GM21423 (cell line): Measurements from ENCODE around the gene EFNB3.
A peak's percentile ranks its signal among the peaks of the same experiment; 100 is the strongest.

Experiments
- ATAC-seq: cut with Tn5 transposase; IDR thresholded peaks from one replicate; pipeline ENCODE4 v1.9.1; 2021; ENCODE audit warnings: mild to moderate bottlenecking, moderate library complexity; ENCODE audit not compliant: unreplicated experiment

Gene EFNB3

GRCh38 chr17:7704601-7705268 lies at the start of gene EFNB3:
Gene EFNB3, plus strand, starts transcription at chr17:7705202. Its CDS starts 397 bp downstream, at chr17:7705599.
- ATAC-seq, result no peak

DNA sequence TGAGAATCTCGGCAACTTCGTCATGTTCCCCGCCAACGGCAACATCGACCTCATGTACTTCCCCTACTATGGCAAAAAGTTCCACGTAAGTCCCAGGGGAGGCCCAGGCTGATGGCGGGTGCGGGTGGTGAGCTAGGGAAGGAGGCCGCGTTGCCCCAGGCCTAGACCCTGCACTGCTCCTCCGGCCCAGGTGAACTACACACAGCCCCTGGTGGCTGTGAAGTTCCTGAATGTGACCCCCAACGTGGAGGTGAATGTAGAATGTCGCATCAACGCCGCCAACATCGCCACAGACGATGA lies 49.5 kb upstream of the EFNB3 start:
- ATAC-seq, result no peak

DNA sequence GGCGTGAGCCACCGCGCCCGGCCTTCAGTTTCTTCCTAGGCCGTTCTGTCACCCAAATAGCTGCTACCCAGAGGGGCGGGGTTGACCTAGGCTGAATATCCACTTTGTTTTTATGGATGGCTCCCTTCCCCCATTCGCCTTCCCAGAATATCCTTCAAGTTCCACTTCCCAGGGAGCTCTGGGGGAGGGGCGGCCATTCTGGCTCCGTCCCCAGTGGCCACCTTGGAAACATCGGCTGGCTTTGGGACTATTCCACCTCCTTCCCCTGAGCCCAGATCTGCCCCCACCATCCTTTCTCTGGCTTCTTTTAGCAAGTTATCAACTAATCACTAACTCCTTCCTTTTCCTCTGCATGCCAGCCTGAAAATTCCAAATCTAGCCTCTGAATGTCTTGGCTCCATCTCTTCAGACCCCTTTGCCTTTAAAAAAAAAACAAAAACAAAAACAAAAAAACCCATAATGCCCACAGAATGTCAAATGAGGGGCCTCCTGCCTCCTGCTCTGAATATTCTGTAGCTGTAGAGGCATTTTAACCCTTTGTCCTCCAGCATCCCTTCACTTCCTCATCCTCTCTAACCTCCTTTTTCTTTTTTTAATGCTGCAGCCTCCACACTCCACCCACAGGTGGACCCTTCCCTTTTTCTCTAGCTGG lies 47.9 kb upstream of the EFNB3 start:
- ATAC-seq, result no peak

DNA sequence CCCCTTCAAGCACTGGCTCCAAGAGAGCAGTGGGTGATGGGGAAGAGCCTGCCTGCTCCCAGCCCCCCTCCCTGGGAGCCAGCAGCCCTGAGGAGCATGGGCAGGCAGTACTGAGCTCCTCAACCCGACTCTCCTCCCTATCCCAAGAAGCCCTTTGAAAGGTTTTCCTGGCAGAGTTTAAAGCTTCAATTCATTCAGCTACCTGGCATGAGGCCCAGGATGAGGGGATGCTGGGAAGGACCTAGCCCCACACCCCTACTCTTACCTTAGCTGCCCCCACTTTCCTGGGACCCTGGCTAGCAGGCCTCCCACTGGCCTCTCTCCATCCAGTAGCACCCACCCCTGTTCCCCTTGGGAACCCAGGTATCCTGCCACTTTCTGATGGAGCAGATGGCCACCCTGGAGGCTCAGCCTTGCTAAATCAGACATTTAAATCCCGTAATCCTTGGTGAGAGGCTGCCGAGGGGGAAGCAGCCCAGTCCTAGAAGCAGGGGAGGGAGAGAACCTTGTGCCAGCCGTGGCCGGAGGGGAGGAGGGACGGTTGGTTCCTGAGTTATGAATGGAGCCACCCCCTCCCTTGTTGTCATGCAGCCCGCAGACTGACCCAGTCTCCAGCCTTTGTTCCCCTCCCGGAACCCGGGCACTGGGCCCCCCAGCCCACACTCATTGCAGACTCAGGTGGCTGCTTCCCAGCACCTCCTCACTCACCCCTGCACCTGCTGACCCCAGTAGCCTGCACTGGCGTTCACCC lies 37.2 kb upstream of the EFNB3 start:
- no peak for ATAC-seq

DNA sequence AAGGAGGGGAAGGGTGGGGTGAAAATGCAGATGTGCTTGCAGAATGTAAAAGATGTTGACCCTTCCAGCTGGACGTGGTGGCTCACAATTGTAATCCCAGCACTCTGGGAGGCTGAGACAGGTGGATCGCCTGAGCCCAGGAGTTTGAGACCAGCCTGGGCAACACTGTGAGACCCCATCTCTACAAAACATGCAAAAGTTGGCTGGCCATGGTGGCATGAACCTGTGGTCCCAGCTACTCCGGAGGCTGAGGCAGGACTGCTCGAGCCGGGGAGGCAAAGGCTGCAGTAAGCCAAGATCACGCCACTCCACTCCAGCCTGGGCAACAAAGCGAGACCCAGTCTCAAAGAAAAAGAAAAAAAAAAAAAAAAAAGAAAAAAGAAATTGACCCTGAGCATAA lies 36.5 kb upstream of the EFNB3 start:
- ATAC-seq, result no peak

GRCh38 chr17:7673239-7673638 lies 31.8 kb upstream of the EFNB3 start:
- no peak for ATAC-seq

GRCh38 chr17:7674934-7675333 lies 30.1 kb upstream of the EFNB3 start:
- ATAC-seq, result no peak

DNA sequence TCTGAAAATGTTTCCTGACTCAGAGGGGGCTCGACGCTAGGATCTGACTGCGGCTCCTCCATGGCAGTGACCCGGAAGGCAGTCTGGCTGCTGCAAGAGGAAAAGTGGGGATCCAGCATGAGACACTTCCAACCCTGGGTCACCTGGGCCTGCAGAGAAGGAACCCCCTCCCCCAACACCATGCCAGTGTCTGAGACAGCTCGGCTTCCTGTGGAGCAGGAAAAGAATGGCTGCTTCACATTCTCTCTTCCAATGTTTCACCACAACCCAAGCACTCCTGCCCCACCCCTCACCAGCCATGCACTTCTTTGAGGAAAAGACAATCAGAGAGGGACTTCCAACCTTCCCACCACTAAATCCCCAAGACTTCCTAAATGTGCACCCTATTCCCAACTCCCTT lies 28.5 kb upstream of the EFNB3 start:
- no peak for ATAC-seq

- no peak for ATAC-seq
Measured at GRCh38 chr17:7677388-7678067, 27.5 kb upstream of the EFNB3 start.

- ATAC-seq, result no peak
Measured at GRCh38 chr17:7684851-7685532, 20.0 kb upstream of the EFNB3 start.

DNA sequence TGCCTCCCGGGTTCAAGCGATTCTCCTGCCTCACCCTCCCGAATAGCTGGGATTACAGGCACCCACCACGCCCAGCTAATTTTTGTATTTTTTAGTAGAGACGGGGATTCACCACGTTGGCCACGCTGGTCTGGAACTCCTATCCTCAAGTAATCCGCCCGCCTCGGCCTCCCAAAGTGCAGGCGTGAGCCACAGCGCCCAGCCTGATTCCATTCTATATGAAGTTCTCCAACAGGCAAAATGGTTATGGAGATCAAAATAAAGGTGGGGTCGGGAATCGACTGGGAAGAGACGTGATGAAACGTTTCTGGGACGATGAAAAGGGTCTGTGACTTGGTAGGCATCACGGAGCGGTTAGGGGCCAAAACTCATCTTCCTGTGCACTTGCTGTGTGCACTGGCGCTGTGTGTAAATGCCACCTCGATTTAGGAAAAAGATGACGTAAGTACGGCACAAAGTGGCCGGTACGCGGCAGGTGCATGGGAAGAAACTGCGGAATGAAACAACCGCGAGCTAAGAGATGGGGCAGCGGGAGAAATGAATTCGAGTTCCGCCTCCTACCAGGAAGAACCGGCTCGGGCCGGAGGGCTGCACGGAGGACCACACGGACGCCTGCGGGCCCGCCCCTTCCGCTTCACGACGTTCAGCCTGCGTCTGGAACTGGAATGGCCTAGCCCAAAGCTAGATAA lies 19.3 kb upstream of the EFNB3 start:
- ATAC-seq, result peak; percentile 48

DNA sequence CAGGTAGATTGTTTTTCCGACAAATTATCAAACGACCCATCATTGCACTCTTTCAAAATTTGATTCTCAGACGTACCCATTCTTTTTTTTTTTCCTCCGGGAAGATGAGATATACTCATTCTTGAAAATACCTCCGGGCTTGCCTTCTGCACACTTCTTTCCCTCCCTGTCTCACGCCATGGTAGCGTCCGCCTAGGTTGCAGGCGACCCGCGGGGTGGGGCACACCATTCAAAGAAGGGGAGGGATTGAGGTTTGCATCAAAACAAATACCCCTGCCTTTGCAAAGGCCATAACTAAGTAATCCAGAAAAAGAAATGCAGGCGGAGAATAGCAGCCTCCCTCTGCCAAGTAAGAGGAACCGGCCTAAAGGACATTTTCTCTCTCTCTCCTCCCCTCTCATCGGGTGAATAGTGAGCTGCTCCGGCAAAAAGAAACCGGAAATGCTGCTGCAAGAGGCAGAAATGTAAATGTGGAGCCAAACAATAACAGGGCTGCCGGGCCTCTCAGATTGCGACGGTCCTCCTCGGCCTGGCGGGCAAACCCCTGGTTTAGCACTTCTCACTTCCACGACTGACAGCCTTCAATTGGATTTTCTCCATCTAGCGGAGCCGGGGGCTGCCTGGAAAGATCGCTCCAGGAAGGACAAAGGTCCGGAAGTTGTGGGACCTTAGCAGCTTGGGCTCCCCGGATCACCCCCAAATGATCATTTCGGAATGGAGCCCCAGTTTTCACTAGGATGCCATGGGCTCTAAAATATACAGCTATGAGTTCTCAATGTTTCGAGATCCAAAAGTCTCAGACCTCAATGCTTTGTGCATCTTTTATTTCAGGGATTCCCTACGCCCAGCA lies 18.6 kb upstream of the EFNB3 start:
- peak; percentile 41 for ATAC-seq

DNA sequence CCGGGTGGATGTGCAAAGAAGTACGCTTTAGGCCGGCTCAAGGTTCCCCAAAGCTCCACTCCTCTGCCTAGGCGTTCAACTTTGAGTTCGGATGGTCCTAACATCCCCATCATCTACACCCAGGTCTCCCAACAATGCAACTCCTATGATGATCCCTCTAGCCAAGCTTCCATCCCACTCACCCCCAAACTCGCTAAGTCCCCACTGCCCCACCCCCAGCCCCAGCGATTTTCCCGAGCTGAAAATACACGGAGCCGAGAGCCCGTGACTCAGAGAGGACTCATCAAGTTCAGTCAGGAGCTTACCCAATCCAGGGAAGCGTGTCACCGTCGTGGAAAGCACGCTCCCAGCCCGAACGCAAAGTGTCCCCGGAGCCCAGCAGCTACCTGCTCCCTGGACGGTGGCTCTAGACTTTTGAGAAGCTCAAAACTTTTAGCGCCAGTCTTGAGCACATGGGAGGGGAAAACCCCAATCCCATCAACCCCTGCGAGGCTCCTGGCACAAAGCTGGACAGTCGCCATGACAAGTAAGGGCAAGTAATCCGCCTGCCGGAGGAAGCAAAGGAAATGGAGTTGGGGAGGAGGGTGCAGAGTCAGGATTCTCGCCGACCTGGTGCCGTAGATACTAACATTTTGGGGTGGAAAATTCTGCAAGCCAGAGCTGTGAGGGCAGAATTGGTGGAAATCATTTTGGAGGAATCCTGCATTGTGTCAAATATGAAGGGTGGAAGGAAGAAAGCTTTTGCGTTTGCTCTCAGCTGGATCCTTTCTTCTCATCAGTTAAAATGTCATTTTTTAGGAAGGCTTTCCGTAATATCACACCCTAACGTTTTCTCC lies 17.7 kb upstream of the EFNB3 start, which contains the start of gene TP53:
Gene TP53, minus strand, starts transcription at position 419 of the 836 bp plus-strand sequence. CDS start 10,896 bp downstream, outside the sequence.
- ATAC-seq, result no peak

DNA sequence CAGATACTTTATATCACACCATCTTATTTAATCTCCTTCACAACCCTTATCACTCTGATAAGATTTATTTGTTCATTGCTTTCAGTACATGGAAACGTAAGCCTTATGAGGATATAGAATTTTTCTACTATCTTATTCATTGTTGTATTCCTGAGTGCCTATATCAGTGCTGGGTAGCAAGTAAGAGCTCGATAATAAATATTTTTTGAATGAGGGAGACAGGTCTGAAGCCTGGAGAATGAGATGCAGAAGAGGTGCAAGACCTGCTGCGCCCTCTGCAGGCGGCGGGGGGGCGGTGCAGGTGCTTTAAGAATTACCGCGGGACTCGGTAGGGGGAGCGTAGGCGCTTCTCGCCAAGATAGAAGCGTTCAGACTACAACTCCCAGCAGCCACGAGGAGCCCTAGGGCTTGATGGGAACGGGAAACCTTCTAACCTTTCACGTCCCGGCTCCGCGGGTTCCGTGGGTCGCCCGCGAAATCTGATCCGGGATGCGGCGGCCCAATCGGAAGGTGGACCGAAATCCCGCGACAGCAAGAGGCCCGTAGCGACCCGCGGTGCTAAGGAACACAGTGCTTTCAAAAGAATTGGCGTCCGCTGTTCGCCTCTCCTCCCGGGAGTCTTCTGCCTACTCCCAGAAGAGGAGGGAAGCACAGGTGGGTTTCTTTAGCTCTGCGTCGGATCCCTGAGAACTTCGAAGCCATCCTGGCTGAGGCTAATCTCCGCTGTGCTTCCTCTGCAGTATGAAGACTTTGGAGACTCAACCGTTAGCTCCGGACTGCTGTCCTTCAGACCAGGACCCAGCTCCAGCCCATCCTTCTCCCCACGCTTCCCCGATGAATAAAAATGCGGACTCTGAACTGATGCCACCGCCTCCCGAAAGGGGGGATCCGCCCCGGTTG lies 16.8 kb upstream of the EFNB3 start, which contains the start of gene WRAP53:
Gene WRAP53, plus strand, starts transcription at position 570 of the 900 bp plus-strand sequence. Its CDS starts 172 bp downstream, at position 742.
- peak; percentile 70 for ATAC-seq

- ATAC-seq, result no peak
Measured at GRCh38 chr17:7688808-7689316, 16.1 kb upstream of the EFNB3 start.

- no peak for ATAC-seq
Measured at GRCh38 chr17:7695586-7695985, 9.4 kb upstream of the EFNB3 start.
